HL-60 (cell line): Measurements from ENCODE around the gene DHRSX.

Experiments used
- CTCF ChIP-seq: IDR thresholded peaks from one replicate; pipeline ENCODE4 v1.5.1; 2011; ENCODE audit warnings: low read length, control low read depth, inconsistent platforms; ENCODE audit not compliant: insufficient read depth
- GABPA ChIP-seq: IDR thresholded peaks from 2 replicates; pipeline ENCODE4 v1.6.1; 2012; ENCODE audit warnings: low read depth

GRCh38 chrX:2342281-2342688, 158.5 kb downstream of the DHRSX start:
- TF ChIP-seq CTCF (no peak), GABPA (no peak)
